GM12878 (cell line): ENCODE data around the gene SLC1A2. TPM values are rescaled to one million over a fixed set of nuclear protein-coding genes. Genes with fewer than 3 reads are reported as not detected.

Experiments
- CBFB ChIP-seq: IDR thresholded peaks from 2 replicates; pipeline ENCODE4 v1.6.1; 2016; ENCODE audit warnings: antibody characterized with exemption, low read depth
- EED ChIP-seq: sonication (generic); IDR thresholded peaks from 2 replicates; pipeline ENCODE4 v1.6.1; 2016; ENCODE audit warnings: antibody characterized with exemption, low read depth
- FOXK2 ChIP-seq: fragments of 450-650 bp; IDR thresholded peaks from 2 replicates; pipeline ENCODE4 v1.6.1; 2017; ENCODE audit warnings: mild to moderate bottlenecking, moderate library complexity
- GATAD2B ChIP-seq: fragments of 450-650 bp; conservative IDR thresholded peaks from 2 replicates; pipeline ENCODE4 v1.6.1; 2017; ENCODE audit warnings: low read depth, mild to moderate bottlenecking, moderate library complexity
- NR2C1 ChIP-seq: fragments of 450-650 bp; IDR thresholded peaks from 2 replicates; pipeline ENCODE4 v1.6.1; 2017; ENCODE audit warnings: antibody characterized with exemption, mild to moderate bottlenecking, moderate library complexity
- POLR2AphosphoS2 ChIP-seq: IDR thresholded peaks from 2 replicates; pipeline ENCODE4 v1.6.1; 2011; ENCODE audit warnings: low read depth, mild to moderate bottlenecking, low read length, improper control_type of control experiment, moderate library complexity
- POLR2AphosphoS5 ChIP-seq: IDR thresholded peaks from 2 replicates; pipeline ENCODE4 v1.6.1; 2011; ENCODE audit warnings: mild to moderate bottlenecking, low read length, inconsistent platforms
- SMAD5 ChIP-seq: IDR thresholded peaks from 2 replicates; pipeline ENCODE4 v1.6.1; 2016; ENCODE audit warnings: antibody characterized with exemption, low read depth
- SPI1 ChIP-seq: IDR thresholded peaks from 2 replicates; pipeline ENCODE4 v1.6.1; 2011; ENCODE audit warnings: low read depth, mild to moderate bottlenecking, low read length, moderate library complexity, borderline replicate concordance; ENCODE audit not compliant: insufficient read depth
- SRF ChIP-seq, 2 experiments: IDR thresholded peaks; 2 replicates each; pipeline ENCODE4 v1.6.1; 2011; ENCODE audit warnings: low read depth in 2 of 2, low read length in 2 of 2, mild to moderate bottlenecking in 1 of 2, moderate library complexity in 1 of 2
- TAF1 ChIP-seq: IDR thresholded peaks from 2 replicates; pipeline ENCODE4 v1.6.1; 2011; ENCODE audit warnings: mild to moderate bottlenecking, low read depth, low read length, borderline replicate concordance
- YY1 ChIP-seq: IDR thresholded peaks from 2 replicates; pipeline ENCODE4 v1.6.1; 2011; ENCODE audit warnings: low read depth, mild to moderate bottlenecking, low read length
- polyA plus RNA-seq, 11 experiments: library from polyadenylated mRNA; depleted of rRNA in 4 of 11; unstranded in 6 of 11; stranded (reverse) in 5 of 11; fragments of >200 nt; fragmentation: Nextera tagmentation in 4 of 11; fragmentation: Illumina TruSeq in 1 of 11; extraction: Ambion mirVana in 4 of 11; extraction: Trizol in 1 of 11; gene quantifications; 1 replicate in 1 of 11; 2 replicates in 10 of 11; pipeline versions ENCODE4 v1.2.1 to v1.2.3, GENCODE V29; 2011 to 2016; ENCODE audit warnings: inconsistent platforms in 2 of 11, missing spikeins in 2 of 11, low read depth in 1 of 11
- total RNA-seq, 4 experiments: library from RNA; depleted of rRNA in 3 of 4; stranded (reverse); fragments of >200 nt in 3 of 4; fragmentation: Illumina TruSeq in 1 of 4; extraction: Trizol in 1 of 4; gene quantifications; 2 replicates each; pipeline versions ENCODE4 v1.2.1 to v1.2.3, GENCODE V29; 2013 to 2021
- TF ChIP-seq, protein P1 (sequence below): fragments of 450-650 bp; IDR thresholded peaks from 2 replicates; pipeline ENCODE4 v1.6.1; 2018; ENCODE audit warnings: mild to moderate bottlenecking, low read depth, moderate library complexity; ENCODE audit not compliant: partially characterized antibody
- TF ChIP-seq, protein P2 (sequence below): fragments of 450-650 bp; IDR thresholded peaks from 2 replicates; pipeline ENCODE4 v1.6.1; 2017; ENCODE audit warnings: mild to moderate bottlenecking, moderate library complexity
- TF ChIP-seq, protein P3 (sequence below): fragments of 450-650 bp; conservative IDR thresholded peaks from 2 replicates; pipeline ENCODE4 v1.6.1; 2017; ENCODE audit warnings: mild to moderate bottlenecking, moderate library complexity
- TF ChIP-seq, protein P4 (sequence below): IDR thresholded peaks from 2 replicates; pipeline ENCODE4 v1.6.1; 2011; ENCODE audit warnings: low read depth, mild to moderate bottlenecking, low read length, moderate library complexity, borderline replicate concordance; ENCODE audit errors: extremely low read depth
- TF ChIP-seq, protein P5 (sequence below): fragments of 450-650 bp; formaldehyde crosslinking; IDR thresholded peaks from 2 replicates; pipeline ENCODE4 v1.4.0; 2022; ENCODE audit warnings: mild to moderate bottlenecking, moderate library complexity

Gene SLC1A2
- total and polyA plus RNA-seq, 10 of the 15 experiments (the other 5 are each of a cell fraction or from before 2014, with no cell fraction given): 0.01 to 0.84 (median 0.22) TPM; not detected in 1

DNA sequence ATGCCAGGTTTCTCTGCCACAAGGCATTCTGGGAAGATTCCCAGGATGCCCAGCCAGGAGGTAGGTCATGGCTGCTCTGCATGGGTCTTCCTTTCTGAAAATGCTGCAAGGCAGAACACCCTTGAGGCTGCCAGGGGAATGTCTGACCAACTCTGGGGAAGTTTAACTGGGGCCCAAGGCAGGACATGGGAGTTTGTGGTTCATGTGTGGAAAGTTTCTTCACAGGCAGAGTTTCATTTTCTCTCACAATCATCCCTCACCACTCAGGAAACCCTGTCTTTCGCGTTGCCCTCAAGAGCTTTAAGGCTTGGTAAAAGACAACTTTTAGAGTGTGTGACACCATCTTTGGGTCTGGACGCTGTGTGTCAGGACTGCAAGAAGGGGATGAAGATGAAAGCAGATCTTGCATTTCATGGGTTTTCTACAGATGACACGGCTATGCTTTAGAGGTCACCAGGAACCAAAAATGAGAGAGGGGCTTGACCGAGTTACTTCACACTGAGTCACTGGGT, 146.9 kb downstream of the SLC1A2 start (continued):
- TF ChIP-seq, protein P1, sequence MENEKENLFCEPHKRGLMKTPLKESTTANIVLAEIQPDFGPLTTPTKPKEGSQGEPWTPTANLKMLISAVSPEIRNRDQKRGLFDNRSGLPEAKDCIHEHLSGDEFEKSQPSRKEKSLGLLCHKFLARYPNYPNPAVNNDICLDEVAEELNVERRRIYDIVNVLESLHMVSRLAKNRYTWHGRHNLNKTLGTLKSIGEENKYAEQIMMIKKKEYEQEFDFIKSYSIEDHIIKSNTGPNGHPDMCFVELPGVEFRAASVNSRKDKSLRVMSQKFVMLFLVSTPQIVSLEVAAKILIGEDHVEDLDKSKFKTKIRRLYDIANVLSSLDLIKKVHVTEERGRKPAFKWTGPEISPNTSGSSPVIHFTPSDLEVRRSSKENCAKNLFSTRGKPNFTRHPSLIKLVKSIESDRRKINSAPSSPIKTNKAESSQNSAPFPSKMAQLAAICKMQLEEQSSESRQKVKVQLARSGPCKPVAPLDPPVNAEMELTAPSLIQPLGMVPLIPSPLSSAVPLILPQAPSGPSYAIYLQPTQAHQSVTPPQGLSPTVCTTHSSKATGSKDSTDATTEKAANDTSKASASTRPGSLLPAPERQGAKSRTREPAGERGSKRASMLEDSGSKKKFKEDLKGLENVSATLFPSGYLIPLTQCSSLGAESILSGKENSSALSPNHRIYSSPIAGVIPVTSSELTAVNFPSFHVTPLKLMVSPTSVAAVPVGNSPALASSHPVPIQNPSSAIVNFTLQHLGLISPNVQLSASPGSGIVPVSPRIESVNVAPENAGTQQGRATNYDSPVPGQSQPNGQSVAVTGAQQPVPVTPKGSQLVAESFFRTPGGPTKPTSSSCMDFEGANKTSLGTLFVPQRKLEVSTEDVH: no peak
- TF ChIP-seq FOXK2 (no peak), TAF1 (no peak), YY1 (peak; percentile 71), EED (peak; percentile 100), NR2C1 (no peak), CBFB (peak; percentile 89), SPI1 (peak; percentile 12; the same call in 1 of the 2 replicates), SRF (IDR thresholded peaks at IDR 0.05; ENCODE audit: low read depth in 2 of 2, low read length in 2 of 2) (no peak), POLR2AphosphoS5 (no peak; the same call in 1 of the 2 replicates), SMAD5 (no peak), GATAD2B (peak; percentile 99), POLR2AphosphoS2 (no peak)
- TF ChIP-seq, protein P2, sequence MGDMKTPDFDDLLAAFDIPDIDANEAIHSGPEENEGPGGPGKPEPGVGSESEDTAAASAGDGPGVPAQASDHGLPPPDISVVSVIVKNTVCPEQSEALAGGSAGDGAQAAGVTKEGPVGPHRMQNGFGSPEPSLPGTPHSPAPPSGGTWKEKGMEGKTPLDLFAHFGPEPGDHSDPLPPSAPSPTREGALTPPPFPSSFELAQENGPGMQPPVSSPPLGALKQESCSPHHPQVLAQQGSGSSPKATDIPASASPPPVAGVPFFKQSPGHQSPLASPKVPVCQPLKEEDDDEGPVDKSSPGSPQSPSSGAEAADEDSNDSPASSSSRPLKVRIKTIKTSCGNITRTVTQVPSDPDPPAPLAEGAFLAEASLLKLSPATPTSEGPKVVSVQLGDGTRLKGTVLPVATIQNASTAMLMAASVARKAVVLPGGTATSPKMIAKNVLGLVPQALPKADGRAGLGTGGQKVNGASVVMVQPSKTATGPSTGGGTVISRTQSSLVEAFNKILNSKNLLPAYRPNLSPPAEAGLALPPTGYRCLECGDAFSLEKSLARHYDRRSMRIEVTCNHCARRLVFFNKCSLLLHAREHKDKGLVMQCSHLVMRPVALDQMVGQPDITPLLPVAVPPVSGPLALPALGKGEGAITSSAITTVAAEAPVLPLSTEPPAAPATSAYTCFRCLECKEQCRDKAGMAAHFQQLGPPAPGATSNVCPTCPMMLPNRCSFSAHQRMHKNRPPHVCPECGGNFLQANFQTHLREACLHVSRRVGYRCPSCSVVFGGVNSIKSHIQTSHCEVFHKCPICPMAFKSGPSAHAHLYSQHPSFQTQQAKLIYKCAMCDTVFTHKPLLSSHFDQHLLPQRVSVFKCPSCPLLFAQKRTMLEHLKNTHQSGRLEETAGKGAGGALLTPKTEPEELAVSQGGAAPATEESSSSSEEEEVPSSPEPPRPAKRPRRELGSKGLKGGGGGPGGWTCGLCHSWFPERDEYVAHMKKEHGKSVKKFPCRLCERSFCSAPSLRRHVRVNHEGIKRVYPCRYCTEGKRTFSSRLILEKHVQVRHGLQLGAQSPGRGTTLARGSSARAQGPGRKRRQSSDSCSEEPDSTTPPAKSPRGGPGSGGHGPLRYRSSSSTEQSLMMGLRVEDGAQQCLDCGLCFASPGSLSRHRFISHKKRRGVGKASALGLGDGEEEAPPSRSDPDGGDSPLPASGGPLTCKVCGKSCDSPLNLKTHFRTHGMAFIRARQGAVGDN: peak; percentile 81
- TF ChIP-seq, protein P3, sequence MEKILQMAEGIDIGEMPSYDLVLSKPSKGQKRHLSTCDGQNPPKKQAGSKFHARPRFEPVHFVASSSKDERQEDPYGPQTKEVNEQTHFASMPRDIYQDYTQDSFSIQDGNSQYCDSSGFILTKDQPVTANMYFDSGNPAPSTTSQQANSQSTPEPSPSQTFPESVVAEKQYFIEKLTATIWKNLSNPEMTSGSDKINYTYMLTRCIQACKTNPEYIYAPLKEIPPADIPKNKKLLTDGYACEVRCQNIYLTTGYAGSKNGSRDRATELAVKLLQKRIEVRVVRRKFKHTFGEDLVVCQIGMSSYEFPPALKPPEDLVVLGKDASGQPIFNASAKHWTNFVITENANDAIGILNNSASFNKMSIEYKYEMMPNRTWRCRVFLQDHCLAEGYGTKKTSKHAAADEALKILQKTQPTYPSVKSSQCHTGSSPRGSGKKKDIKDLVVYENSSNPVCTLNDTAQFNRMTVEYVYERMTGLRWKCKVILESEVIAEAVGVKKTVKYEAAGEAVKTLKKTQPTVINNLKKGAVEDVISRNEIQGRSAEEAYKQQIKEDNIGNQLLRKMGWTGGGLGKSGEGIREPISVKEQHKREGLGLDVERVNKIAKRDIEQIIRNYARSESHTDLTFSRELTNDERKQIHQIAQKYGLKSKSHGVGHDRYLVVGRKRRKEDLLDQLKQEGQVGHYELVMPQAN: no peak; the same call in 1 of the 2 replicates
- TF ChIP-seq, protein P4, sequence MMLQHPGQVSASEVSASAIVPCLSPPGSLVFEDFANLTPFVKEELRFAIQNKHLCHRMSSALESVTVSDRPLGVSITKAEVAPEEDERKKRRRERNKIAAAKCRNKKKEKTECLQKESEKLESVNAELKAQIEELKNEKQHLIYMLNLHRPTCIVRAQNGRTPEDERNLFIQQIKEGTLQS: no peak
- TF ChIP-seq, protein P5, sequence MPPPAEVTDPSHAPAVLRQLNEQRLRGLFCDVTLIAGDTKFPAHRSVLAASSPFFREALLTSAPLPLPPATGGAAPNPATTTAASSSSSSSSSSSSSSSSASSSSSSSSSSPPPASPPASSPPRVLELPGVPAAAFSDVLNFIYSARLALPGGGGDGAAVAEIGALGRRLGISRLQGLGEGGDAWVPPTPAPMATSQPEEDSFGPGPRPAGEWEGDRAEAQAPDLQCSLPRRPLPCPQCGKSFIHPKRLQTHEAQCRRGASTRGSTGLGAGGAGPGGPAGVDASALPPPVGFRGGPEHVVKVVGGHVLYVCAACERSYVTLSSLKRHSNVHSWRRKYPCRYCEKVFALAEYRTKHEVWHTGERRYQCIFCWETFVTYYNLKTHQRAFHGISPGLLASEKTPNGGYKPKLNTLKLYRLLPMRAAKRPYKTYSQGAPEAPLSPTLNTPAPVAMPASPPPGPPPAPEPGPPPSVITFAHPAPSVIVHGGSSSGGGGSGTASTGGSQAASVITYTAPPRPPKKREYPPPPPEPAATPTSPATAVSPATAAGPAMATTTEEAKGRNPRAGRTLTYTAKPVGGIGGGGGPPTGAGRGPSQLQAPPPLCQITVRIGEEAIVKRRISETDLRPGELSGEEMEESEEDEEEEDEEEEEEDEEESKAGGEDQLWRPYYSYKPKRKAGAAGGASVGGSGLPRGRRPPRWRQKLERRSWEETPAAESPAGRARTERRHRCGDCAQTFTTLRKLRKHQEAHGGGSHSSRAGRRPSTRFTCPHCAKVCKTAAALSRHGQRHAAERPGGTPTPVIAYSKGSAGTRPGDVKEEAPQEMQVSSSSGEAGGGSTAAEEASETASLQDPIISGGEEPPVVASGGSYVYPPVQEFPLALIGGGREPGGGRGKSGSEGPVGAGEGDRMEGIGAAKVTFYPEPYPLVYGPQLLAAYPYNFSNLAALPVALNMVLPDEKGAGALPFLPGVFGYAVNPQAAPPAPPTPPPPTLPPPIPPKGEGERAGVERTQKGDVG (CRISPR knock-in tag): no peak
